A549 (cell line): Measurements from ENCODE around the gene PREPL.

Source experiments
- CTCF ChIP-seq: fragments of >200 bp; sonication (Bioruptor Twin); formaldehyde crosslinking; IDR thresholded peaks from 3 replicates; pipeline ENCODE4 v1.5.1; 2016
- HDAC2 ChIP-seq: fragments of 200-600 bp; sonication (generic); IDR thresholded peaks from 2 replicates; pipeline ENCODE4 v1.6.1; 2016
- HMGXB4 ChIP-seq: fragments of 250-450 bp; sonication (Bioruptor Pico); IDR thresholded peaks from 2 replicates; pipeline ENCODE4 v1.5.0; 2021; ENCODE audit warnings: mild to moderate bottlenecking, moderate library complexity, borderline replicate concordance
- KDM5A ChIP-seq: fragments of 200-600 bp; sonication (generic); IDR thresholded peaks from 2 replicates; pipeline ENCODE4 v1.6.1; 2016; ENCODE audit warnings: antibody characterized with exemption, mild to moderate bottlenecking
- MYC ChIP-seq: IDR thresholded peaks from 2 replicates; pipeline ENCODE4 v1.6.1; 2012; ENCODE audit warnings: mild to moderate bottlenecking, inconsistent platforms, low read length, improper control_type of control experiment, borderline replicate concordance
- ZFP36 ChIP-seq: fragments of 450-650 bp; IDR thresholded peaks from 2 replicates; pipeline ENCODE4 v1.6.1; 2014; ENCODE audit warnings: borderline replicate concordance; ENCODE audit not compliant: partially characterized antibody

- TF ChIP-seq HMGXB4 (CRISPR knock-in tag) (no peak), HDAC2 (no peak), ZFP36 (no peak), KDM5A (no peak), CTCF (no peak), MYC (no peak)
Measured at GRCh38 chr2:44304258-44304657, 57.0 kb downstream of the PREPL start.
